ENCODE results near the gene HAAO. TPM values are rescaled to one million over a fixed set of nuclear protein-coding genes. Genes with fewer than 3 reads are reported as not detected.

Gene HAAO
- total and polyA plus RNA-seq, 2 of the 13 experiments (the other 11 are each of a cell fraction or from before 2014, with no cell fraction given): 36.1 to 42.7 TPM

DNA sequence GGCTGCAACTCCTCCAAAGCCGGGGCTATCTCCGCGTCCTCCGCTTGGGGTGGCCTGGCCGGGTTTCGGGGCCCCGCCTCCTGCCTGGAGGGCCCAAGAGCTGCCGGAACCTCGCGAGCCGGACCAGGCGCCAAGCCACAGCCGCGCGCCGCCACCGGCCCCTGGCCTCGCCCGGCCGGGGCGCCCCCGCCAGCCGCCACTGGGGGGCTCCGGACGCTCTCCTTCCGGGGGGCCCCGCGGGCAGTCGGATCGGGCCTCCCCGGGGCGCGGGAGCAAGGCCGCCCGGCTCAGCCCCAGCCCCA lies 17.4 kb upstream of the HAAO start (continued):
- TF ChIP-seq, protein P1, sequence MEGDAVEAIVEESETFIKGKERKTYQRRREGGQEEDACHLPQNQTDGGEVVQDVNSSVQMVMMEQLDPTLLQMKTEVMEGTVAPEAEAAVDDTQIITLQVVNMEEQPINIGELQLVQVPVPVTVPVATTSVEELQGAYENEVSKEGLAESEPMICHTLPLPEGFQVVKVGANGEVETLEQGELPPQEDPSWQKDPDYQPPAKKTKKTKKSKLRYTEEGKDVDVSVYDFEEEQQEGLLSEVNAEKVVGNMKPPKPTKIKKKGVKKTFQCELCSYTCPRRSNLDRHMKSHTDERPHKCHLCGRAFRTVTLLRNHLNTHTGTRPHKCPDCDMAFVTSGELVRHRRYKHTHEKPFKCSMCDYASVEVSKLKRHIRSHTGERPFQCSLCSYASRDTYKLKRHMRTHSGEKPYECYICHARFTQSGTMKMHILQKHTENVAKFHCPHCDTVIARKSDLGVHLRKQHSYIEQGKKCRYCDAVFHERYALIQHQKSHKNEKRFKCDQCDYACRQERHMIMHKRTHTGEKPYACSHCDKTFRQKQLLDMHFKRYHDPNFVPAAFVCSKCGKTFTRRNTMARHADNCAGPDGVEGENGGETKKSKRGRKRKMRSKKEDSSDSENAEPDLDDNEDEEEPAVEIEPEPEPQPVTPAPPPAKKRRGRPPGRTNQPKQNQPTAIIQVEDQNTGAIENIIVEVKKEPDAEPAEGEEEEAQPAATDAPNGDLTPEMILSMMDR (CRISPR knock-in tag; IDR thresholded peaks at IDR 0.05): peak; percentile 45; the same call in 1 of the 2 replicates
- TF ChIP-seq, protein P2, sequence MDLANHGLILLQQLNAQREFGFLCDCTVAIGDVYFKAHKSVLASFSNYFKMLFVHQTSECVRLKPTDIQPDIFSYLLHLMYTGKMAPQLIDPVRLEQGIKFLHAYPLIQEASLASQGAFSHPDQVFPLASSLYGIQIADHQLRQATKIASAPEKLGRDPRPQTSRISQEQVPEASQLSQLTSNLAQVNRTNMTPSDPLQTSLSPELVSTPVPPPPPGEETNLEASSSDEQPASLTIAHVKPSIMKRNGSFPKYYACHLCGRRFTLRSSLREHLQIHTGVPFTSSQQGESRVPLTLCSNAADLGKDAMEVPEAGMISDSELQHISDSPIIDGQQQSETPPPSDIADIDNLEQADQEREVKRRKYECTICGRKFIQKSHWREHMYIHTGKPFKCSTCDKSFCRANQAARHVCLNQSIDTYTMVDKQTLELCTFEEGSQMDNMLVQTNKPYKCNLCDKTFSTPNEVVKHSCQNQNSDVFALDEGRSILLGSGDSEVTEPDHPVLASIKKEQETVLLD (CRISPR knock-in tag; IDR thresholded peaks at IDR 0.05; ENCODE audit: low read depth): peak; percentile 98
- TF ChIP-seq RAD21 (CRISPR knock-in tag; IDR thresholded peaks at IDR 0.05): peak; percentile 70; the same call in 1 of the 2 replicates
- peak; percentile 44 for TF ChIP-seq SKI (IDR thresholded peaks at IDR 0.05; ENCODE audit: partially characterized antibody)
- TF ChIP-seq RFX5 (IDR thresholded peaks at IDR 0.05; ENCODE audit: low read depth, low read length): 0 out of 2 replicates have a peak, but pooled peaks have one; percentile 6
- TF ChIP-seq ETV5 (CRISPR knock-in tag; IDR thresholded peaks at IDR 0.05; ENCODE audit: borderline replicate concordance): peak; percentile 64
- TF ChIP-seq, protein P3, sequence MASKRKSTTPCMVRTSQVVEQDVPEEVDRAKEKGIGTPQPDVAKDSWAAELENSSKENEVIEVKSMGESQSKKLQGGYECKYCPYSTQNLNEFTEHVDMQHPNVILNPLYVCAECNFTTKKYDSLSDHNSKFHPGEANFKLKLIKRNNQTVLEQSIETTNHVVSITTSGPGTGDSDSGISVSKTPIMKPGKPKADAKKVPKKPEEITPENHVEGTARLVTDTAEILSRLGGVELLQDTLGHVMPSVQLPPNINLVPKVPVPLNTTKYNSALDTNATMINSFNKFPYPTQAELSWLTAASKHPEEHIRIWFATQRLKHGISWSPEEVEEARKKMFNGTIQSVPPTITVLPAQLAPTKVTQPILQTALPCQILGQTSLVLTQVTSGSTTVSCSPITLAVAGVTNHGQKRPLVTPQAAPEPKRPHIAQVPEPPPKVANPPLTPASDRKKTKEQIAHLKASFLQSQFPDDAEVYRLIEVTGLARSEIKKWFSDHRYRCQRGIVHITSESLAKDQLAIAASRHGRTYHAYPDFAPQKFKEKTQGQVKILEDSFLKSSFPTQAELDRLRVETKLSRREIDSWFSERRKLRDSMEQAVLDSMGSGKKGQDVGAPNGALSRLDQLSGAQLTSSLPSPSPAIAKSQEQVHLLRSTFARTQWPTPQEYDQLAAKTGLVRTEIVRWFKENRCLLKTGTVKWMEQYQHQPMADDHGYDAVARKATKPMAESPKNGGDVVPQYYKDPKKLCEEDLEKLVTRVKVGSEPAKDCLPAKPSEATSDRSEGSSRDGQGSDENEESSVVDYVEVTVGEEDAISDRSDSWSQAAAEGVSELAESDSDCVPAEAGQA (IDR thresholded peaks at IDR 0.05; ENCODE audit: low read depth): peak; percentile 47; the same call in 1 of the 2 replicates
- TF ChIP-seq, protein P3 (CRISPR knock-in tag; IDR thresholded peaks at IDR 0.05; ENCODE audit: borderline replicate concordance): no peak
- TF ChIP-seq ZNF816 (CRISPR knock-in tag; IDR thresholded peaks at IDR 0.05; ENCODE audit: borderline replicate concordance): 0 out of 2 replicates have a peak, but pooled peaks have one; percentile 68
- TF ChIP-seq SP2 (CRISPR knock-in tag; IDR thresholded peaks at IDR 0.05): 0 out of 2 replicates have a peak, but pooled peaks have one; percentile 0
- no peak; the same call in 1 of the 2 replicates for TF ChIP-seq ZNF773 (CRISPR knock-in tag; IDR thresholded peaks at IDR 0.05; ENCODE audit: borderline replicate concordance)
- TF ChIP-seq ZMYM3 (CRISPR knock-in tag; IDR thresholded peaks at IDR 0.05): no peak
- TF ChIP-seq, protein P4, sequence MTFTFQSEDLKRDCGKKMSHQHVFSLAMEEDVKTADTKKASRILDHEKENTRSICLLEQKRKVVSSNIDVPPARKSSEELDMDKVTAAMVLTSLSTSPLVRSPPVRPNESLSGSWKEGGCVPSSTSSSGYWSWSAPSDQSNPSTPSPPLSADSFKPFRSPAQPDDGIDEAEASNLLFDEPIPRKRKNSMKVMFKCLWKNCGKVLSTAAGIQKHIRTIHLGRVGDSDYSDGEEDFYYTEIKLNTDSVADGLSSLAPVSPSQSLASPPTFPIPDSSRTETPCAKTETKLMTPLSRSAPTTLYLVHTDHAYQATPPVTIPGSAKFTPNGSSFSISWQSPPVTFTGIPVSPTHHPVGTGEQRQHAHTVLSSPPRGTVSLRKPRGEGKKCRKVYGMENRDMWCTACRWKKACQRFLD (CRISPR knock-in tag; IDR thresholded peaks at IDR 0.05; ENCODE audit: borderline replicate concordance): no peak
- TF ChIP-seq GABPA (IDR thresholded peaks at IDR 0.05; ENCODE audit: low read depth, low read length): peak; percentile 60
- TF ChIP-seq GABPA (CRISPR knock-in tag; IDR thresholded peaks at IDR 0.05; ENCODE audit: low read depth): no peak
- TF ChIP-seq CCDC6 (CRISPR knock-in tag; IDR thresholded peaks at IDR 0.05): peak; percentile 31; the same call in 1 of the 2 replicates
- TF ChIP-seq ZSCAN20 (CRISPR knock-in tag; IDR thresholded peaks at IDR 0.05; ENCODE audit: borderline replicate concordance): 0 out of 2 replicates have a peak, but pooled peaks have one; percentile 13
